Medulla oblongata (tissue), 1 donor: ENCODE results near the gene KNDC1.
"Not testable (repeated sequence)": the region's sequence is repeated elsewhere in the genome, so short reads cannot be mapped to it uniquely, and the experiment has no call there.

Source experiments
- DNase-seq: peaks from one replicate; pipeline ENCODE4 v3.0.0-alpha.2; 2015; ENCODE audit errors: extremely low spot score

Gene KNDC1

DNA sequence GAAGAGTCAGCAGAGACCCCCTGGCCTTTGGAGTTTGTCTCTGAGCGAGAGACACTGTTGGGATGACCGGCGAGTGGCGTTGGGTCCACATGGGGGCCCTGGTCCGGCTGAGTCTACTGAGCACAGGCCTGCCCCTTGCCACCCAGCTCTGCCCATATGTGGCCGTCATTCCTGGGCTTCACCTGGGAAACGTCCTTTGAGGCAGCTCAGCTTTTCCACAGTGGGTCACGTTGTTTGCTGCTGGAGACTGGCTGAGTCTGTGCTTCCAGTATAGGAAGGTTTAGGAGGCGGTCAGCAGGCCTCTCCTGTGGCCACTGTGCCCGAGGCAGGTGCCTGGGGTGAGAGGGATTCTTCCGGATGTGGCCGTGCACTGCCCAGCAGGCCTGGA, 99.6 kb downstream of the KNDC1 start:
- DNase-seq = no peak

DNA sequence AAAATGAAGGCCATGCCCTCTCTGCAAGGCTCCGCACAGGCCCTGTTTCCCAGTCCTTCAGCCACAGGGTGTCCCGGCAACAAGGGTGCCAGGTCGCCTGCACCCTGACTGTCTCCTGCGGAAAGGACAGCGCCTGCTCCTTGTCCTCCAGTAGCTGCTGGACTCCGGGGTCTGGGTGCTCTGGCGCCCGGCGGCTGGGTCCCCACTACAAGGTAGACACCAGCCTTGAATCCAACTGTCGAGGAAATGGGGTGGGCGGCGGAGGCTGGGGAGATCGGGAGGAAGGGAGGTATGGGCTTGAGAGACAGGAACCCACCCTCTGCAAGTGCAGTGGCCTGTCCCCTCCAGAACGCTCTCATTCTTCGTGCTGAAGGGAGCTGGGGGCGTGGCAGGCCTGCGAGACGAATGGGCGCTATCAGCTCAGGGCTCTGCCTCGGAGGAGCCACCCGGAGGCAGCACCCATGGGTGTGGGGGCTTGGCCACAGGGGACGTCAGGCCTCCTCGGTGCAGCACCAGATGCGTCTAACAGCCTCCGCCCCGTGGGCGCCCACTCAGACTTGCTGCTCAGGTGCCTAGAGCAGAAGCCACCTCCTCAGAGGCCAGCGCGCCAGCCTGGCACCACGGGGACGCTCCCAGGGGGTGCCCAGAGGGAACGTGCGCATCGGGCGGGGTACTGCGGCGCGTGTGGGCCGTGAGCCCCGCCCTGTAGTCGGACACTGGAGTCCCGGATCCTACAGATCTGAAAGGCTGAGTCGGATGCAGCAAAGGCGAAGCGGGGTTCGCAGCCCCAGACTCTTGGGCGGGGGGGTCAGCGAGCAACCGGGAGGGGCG, 101.1 kb downstream of the KNDC1 start:
- DNase-seq = peak; percentile 35

DNA sequence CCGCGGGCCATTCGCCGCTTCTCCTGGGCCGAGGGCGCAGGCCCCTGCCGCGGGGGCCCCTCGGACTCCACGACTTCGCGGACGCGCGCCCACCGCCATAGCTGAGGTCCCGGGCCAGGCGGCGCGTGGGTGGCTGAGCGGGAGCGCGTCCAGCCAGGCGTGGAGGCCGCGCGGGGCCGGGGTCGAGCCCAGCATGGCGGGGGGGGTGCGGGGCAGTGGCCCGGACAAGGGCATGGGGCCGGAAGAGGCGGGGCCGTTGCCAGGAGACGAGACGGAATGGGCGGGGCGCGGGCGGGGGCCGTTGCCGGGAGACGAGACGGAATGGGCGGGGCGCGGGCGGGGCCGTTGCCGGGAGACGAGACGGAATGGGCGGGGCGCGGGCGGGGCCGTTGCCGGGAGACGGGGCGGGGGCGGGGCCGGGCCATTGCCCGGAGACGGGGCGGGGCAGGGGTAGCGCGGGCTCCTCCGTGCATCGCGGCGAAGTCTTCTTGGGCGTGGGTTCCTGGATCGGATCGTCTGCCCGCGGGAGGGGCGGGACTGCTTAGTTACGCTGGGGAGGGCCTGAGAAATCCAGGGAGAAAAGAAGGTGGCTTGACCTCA, 101.8 kb downstream of the KNDC1 start:
- DNase-seq = peak; percentile 74

DNA sequence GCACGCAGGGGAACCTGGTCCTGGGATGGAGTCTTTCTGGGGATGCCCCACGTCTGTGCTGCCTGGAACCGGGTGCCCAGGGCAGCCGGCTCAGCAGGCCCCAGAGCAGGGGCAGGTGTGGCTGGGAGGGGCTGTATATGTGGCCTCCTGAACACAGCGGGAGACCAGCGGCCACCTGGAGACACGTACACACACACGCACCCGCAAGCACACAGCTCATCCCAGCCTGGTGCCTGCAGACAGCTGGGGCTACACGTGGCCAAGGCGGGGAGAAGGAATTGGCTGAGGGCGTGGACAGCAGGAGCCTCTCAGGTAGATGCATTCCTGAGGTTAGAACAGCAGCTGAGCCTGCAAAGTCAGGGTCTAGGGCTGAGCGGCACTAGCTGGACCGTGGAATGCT, 102.7 kb downstream of the KNDC1 start:
- DNase-seq = no peak

DNA sequence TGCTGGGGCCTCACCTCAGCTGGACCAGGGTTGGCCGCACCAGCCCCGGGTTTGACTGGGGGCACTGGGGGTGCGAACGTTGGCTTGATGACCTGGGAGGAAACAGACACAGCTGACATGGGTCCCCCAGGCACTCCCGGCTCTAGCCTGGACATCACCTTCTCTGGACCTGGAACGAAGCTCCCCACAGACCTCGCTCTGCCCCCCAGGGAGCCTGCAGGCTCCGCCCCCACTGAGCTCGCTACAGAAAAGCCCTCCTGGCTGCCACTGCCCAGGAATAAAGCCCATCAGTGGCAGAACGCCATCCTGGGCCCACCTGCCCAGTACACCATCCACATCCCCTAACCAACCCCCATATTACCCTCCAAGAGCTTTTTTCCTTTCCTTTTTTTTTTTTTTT, 103.7 kb downstream of the KNDC1 start:
- no peak for DNase-seq

DNA sequence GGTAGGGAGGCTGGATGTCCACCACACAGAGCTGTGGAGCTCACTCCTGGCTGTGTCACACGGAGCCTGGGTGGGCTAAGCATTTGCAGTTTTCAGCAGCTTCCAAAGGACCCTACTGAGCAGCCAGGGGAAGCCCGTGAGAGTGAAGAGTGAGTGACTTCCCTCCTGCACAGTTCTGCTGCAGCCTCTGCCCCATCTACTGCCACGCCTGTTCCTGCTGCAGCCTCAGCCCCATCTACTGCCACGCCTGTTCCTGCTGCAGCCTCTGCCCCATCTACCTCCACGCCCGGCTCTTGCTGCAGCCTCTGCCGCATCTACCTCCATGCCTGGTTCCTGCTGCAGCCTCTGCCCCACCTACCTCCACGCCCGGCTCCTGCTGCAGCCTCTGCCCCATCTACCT, 104.4 kb downstream of the KNDC1 start:
- DNase-seq = no peak

DNA sequence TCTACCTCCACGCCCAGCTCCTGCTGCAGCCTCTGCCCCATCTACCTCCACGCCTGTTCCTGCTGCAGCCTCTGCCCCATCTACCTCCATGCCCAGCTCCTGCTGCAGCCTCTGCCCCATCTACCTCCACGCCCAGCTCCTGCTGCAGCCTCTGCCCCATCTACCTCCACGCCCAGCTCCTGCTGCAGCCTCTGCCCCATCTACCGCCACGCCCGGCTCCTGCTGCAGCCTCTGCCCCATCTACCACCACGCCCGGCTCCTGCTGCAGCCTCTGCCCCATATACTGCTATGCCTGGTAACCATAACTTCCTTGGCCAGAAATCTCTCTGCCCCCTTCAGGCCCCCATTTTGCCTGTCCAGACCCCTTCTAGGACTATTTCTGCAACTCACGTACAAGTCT, 105.0 kb downstream of the KNDC1 start:
- not testable (repeated sequence) for DNase-seq

DNA sequence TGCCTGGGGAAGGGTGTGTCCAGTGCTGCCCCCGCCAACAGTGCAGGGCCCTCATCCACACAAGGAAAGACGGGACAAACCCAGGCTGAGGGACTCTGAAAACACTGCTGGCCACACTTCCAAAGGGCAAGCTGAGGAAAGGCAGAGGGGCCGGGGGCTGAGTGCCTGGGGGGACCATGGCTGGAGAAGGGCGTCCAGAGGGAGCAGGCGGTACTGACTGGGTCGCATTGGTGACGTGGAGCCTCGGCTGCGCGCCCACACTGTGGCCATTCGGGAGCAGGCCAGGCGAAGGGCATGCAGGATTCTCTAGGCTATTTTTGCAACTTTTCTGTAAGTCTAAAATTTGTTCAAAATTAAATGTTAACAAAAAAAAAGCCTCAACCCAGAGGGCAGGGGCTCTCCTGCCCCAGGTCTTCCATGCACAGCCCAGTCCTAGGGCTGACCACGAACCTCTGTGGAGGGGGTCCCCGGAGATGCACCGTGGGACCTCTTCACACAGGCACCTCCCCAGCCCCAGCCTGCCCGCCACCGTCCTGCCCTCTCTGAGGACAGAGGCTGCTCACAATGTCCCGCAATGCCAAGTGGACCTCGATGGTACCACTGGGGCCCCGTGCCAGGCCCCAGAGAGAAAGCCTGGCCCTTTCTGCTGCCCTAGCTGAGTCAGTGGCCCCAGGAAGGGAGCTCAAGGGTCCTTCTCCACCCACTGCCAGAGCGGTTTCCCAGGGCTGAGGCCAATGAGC, 106.2 kb downstream of the KNDC1 start:
- no peak for DNase-seq

DNA sequence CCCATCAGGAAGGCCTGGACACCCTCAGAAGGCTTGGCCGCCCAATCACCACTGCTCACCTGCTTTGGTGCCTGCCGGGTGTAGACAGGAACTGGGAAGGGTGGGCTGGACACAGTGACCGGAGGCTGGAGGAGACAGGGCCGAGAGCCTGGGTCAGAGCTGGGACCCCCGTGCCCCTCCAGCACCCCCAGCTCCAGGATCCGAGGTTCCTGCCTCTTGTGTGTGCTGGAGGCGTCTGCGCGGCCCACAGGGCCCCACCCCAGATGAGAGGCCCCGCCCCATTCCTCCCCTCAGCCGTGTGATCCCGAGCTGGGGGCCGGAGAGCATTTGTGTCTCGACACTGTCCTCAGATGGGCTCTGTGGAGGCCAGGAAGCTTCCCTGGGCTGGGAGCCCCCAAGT, 107.3 kb downstream of the KNDC1 start:
- DNase-seq = no peak

DNA sequence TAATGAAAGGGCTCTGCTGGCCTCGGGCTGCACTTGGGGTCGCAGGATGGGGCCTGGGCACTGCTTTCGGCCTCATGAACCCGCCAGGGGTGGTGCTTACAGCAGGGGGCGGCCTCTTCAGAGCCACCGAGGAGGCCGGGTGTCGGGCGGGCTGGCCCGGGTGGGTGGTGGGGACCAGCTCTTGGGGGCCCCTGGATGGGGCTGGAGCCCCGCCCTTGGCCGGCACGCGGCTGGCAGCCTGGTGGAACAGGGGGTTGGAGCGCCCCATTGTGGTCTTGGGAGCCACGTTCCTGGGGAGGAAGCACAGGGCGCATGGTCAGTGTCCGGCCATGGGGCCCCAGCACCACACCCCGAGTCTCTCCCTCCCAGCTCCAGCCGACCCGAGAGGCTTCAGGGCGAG, 107.8 kb downstream of the KNDC1 start:
- no peak for DNase-seq

DNA sequence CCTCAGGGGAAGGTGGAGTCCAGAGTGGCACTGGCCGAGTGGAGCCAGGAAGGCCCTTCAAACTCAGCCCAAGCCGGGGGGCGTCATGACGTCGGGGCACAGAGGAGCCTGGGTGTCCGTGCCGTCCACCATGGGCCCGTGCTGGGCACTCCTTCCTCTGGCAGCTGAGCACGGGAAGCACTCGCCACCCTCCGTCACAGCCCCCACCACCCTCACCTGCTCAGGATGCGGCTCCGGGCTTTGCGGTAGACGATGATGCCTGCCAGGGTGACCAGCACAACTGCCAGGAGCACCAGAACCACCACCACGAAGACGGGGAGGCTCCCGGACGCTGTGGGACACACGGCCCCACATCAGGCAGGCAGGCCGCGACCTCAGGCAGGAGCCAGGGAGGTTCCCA, 108.5 kb downstream of the KNDC1 start:
- DNase-seq = no peak

DNA sequence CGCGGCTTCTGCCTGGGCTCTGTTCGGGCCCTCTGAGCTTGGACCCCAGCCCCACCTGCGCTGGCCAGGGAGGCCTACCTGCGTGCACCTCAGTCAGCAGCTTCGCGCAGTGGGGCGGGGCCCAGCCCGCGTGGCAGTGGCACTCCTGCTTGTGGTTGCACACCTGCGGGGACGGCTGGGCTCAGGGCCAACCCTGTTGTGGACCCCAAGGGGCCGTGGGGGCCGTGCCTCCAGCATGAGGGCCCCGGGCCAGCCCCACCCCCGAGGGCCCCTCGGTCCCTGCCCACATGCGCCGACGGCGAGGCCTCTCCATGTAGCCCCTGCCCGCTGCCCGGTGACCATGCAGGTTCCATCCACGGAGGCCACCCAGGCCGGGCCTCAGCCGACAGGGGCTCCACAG, 109.3 kb downstream of the KNDC1 start:
- no peak for DNase-seq

DNA sequence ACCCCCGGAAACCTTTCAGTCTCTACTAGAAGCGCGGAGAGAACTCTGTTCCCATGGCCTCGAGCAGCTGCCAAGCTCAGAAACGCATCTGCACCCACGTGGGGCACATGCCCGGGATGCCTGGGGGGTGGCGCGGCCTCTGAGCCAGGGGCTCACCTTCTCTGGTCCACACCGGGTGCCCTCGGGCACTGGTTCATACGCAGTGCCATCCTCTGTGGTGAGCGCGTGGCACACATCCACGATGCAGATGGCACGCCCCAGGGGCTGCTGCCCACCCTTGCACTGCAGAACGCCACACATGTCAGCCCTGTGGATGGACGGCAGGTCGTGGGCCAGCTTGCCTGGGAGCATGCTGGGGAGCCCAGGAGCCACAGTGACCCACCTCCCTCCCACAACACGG, 110.2 kb downstream of the KNDC1 start:
- DNase-seq = no peak

DNA sequence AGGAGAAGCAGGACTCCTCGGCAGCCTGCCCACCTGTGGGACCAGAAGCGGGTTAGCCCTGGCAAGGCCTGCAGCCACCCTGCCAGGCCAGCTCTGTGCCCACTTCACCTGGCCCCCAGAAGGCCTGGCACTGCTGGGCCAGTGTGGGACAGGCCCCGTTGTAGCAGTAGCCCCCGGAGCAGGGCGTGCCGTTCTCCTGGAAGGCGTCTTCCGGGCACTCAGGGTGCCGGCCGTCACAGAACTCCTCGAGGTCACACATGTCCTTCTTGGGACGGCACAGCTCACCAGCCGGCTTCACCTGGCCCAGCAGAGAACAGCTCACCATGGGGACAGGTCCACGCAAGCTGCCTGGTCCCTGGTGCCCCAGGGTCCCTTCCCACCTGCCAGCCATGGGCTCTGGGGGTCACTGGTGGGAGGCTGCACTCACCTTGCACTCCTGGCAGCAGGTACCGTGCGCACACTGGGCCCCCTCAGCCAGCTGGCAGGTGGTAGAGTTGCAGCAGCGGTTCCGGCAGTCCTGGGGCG, 110.8 kb downstream of the KNDC1 start:
- no peak for DNase-seq

DNA sequence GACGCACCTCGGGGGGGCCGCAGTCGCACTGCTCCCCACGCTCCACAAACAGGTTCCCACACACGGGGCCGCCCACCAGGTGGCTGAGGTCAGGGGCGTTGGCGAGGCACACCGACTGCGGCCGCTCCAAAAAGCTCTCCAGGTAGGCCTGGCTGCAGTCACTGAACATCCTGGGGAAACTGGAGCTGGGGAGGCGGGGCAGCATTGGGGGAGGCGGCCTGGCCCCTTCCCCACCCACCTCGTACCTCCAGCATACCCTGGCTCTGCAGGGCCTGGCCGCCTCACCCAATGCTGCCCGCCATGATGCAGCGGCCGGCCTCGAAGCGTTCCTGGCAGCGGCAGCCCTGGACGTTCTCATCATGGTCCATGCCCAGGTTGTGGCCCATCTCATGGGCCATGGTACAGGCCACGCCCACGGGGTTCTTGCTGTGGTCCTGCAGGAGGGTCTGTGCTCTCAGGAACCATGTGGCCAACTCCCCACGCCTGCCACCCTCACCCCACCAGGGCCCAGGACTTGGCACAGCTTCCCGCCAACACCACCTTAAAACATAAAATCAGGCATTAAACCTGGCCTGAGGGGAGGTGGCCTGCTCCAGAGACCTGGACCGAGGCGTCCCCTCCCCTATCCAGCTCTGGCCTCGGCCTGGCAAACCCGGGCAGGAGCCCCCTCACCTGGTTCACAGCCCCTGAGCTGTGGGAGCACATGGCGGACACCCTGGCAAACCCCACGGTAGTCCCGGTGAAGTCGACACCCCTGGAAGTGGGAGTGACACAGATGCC, 111.7 kb downstream of the KNDC1 start:
- DNase-seq = no peak

DNA sequence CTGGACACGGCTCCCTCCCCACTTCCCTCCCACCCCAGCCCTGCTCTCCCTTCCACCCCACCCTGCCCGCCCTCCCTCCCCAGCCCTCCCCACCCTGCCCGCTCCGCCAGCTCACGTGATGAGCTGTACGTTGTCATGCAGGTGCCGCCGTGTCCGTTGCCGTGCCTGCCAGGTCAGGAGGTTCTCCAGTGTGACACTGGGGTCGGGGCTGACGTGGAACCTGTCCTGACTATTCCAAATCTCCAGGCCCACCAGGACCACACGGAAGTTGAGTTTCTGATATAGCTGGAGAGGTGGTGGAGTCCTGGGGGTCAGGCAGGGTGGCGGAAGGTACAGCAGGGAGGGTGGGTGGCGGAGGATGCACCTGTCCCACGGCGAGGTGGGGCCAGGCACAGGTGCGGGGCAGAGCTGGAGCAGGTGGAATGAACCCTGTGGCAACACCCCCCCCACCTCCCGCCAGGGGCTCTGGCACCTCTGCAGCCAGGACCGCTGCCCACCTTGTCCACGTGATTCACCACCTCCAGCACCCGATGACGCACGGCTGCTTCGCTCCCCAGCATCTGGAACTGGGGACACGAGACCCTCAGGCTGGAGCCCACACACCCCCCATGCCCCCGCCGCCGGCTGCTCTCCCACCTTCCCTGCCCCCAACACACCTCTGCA, 112.4 kb downstream of the KNDC1 start:
- DNase-seq = no peak

DNA sequence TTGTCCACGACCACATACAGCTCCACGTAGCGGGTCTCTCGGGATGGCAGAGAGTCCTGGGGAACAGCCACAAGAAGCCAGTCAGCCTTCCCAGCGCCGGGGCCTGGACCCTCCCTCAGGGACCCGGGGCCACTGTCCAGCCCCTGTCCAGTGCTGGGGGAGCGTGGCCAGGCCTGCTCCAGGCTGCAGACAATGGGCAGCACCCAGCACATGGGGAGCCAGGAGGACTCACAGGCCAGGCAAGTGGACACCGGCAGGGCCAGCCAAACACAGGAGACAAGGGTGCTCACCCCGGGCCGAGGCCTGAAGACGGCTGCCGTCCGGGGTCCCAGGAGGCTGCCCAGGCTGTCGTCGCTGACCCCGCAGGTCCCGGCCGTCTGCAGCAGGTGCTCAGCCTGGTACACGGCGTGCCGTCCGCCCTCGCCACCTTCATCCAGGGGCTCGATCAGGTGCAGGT, 113.0 kb downstream of the KNDC1 start:
- no peak for DNase-seq

DNA sequence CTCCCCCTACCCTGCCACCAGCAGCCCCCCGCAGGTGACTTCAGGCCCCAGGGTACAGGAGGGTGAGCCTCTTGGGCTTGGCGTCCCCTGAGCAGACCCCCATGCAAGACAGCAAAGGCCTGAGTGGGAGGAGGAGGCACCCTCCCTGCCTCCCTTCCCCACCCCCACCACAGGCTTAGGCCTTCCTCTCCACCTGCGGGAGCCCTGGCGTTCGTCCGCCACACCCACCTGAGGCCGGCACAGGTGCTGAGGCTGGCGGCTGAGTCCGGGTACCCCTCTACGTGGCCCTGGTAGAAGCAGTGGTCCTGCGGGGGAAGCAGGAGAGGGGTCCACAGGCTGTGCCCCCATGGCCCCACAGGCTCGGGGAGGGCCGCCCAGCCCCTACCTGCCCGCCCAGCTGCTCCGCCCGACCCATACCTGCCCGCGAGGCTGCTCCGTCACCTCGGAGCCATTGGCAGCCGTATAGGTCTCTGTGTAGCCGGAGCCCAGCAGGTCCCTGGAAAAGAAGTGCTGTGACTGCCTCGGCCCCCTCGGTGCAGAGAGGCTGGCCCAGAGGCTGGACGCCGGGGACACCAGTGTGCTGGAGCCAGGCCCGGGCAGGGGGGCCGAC, 113.6 kb downstream of the KNDC1 start:
- no peak for DNase-seq

DNA sequence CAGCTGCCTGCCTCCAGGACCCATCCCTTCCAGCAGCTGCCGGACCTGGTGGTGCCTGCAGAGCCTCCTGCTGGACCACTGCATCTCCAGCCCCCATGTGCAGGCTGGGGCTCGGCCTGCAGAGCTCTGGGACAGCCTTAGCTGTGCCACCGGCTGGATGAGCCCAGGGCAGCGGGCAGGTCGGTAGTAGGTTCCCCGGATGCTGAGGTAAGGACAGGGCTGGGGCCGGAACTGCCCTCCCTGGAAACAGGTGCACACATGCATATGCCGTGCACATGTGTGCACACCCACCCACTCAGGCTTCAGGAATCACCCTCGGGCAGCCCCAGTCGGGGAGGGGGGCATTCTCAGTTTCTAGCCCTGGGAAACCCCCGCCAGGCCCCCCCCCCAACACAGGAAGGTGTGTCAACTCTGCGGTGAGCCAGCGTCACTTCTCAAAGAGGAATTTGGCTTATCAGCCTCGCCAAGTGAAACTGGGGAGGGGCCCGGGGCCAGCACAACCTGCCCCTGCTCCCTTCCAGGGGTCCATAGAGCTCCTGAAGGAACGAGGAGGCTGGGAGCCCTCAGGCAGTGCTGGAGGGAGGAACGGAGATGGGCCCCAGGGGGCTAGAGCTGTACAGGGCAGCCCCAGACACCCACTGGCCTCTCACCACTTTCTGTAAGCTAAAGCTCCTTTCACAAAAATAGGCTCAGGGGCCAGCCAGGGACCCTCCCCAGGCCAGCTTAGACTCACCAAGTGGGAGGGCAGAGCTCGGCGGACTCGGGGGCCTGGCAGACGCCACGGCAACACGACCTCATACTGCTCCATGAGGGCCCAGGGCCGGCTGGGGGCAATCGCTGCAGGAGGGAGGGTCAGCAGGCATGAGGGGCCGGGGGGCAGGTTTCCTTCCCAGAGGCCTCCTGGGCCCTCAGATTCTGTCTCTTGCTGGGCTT, 115.0 kb downstream of the KNDC1 start:
- no peak for DNase-seq

DNA sequence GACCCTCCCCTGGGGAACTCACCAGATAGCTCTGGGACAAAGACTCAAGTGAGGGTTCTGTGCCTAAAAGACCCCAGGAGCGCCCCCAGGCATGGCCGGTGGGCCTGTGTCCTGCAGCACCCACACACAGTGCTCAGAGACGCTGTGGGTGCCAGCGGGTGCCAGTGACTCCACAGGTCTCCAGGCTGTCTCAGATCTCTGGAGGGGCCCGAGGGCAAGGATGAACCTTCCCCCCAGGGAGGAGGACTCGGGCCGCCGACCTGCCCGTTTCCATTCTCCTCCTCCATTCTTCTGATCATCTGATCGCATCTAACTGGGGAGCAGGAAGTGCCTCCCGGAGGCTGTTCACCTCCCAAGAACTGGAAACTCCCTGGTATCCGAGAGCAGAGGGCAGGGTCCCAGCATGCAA, 115.7 kb downstream of the KNDC1 start:
- no peak for DNase-seq
